Stimulated activated CD4-positive, alpha-beta T cell treated with anti-CD3 and anti-CD28 coated beads, Interleukin-4, amount 100 ng/mL, for 1 hour (primary cell): Measurements from ENCODE around the gene RRAGB.
"Not testable (repeated sequence)": the region's sequence is repeated elsewhere in the genome, so short reads cannot be mapped to it uniquely, and the experiment has no call there.

Experiments
- DNase-seq: peaks from one replicate; pipeline ENCODE4 v3.0.0-alpha.2; 2020

Gene RRAGB

GRCh38 chrX:55717521-55718497 is at the start of gene RRAGB:
Gene RRAGB, plus strand, starts transcription at chrX:55717749. Its CDS starts 579 bp downstream, at chrX:55718328.
- peak; percentile 87 for DNase-seq

GRCh38 chrX:55668084-55668483 is 49.5 kb upstream of the RRAGB start:
- DNase-seq: no peak

GRCh38 chrX:55688579-55688978 is 29.0 kb upstream of the RRAGB start:
- DNase-seq: not testable (repeated sequence)

- no peak for DNase-seq
These were observed 22.1 kb upstream of the RRAGB start for GRCh38 chrX:55695227-55696018.

GRCh38 chrX:55697381-55697780 is 20.2 kb upstream of the RRAGB start:
- no peak for DNase-seq

GRCh38 chrX:55702671-55703070 is 14.9 kb upstream of the RRAGB start:
- DNase-seq: no peak

GRCh38 chrX:55703436-55703835 is 14.1 kb upstream of the RRAGB start:
- DNase-seq: not testable (repeated sequence)

- DNase-seq: not testable (repeated sequence)
These were observed 12.5 kb upstream of the RRAGB start for GRCh38 chrX:55705066-55705465.

- no peak for DNase-seq
These were observed 7.8 kb upstream of the RRAGB start for GRCh38 chrX:55709735-55710134.

GRCh38 chrX:55710701-55711100 is 6.8 kb upstream of the RRAGB start:
- DNase-seq: no peak

GRCh38 chrX:55713631-55714030 is 3.9 kb upstream of the RRAGB start:
- no peak for DNase-seq

- no peak for DNase-seq
These were observed 3.4 kb upstream of the RRAGB start for GRCh38 chrX:55714161-55714560.

- no peak for DNase-seq
These were observed 1.7 kb upstream of the RRAGB start for GRCh38 chrX:55715847-55716246.

- no peak for DNase-seq
These were observed 612 bp upstream of the RRAGB start for GRCh38 chrX:55716937-55717336.

GRCh38 chrX:55731826-55732225 is 14.3 kb downstream of the RRAGB start:
- no peak for DNase-seq

- no peak for DNase-seq
These were observed 21.4 kb downstream of the RRAGB start for GRCh38 chrX:55738969-55739368.

GRCh38 chrX:55742649-55743048 is 25.1 kb downstream of the RRAGB start:
- DNase-seq: no peak

- DNase-seq: not testable (repeated sequence)
These were observed 30.9 kb downstream of the RRAGB start for GRCh38 chrX:55748463-55748862.

GRCh38 chrX:55750256-55750655 is 32.7 kb downstream of the RRAGB start:
- DNase-seq: no peak

- no peak for DNase-seq
These were observed 37.3 kb downstream of the RRAGB start for GRCh38 chrX:55754861-55755294.

GRCh38 chrX:55758033-55758432 is 40.5 kb downstream of the RRAGB start:
- DNase-seq: no peak

- DNase-seq: no peak
These were observed 41.9 kb downstream of the RRAGB start for GRCh38 chrX:55759478-55759877.

- no peak for DNase-seq
These were observed 49.6 kb downstream of the RRAGB start for GRCh38 chrX:55767100-55767499.

- DNase-seq: peak; percentile 1
These were observed 56.9 kb downstream of the RRAGB start for GRCh38 chrX:55774419-55774818.
